Heart right ventricle (tissue), 16 donors: ENCODE data around the gene MRPS26. TPM values are rescaled to one million over a fixed set of nuclear protein-coding genes. Genes with fewer than 3 reads are reported as not detected.

ENCODE experiments used
- ATAC-seq, 8 donors: fragments of 200-7000 bp; cut with Tn5 transposase; one replicate each; pipeline ENCODE4 v1.9.1; 2020; ENCODE audit warnings: mild to moderate bottlenecking in 8 of 8, moderate library complexity in 8 of 8, moderate number of reproducible peaks in 1 of 8
- DNase-seq, 2 donors: peaks; one replicate each; pipeline ENCODE4 v3.0.0-alpha.2; 2020
- H3K27ac ChIP-seq, 10 donors: fragments of 200-600 bp; sonication (generic) in 2 of 10; one replicate each; pipeline versions ENCODE4 v1.5.0 to v1.8.0; 2020 to 2022; ENCODE audit warnings: mild to moderate bottlenecking in 3 of 10
- H3K27me3 ChIP-seq, 7 donors: fragments of 200-600 bp; one replicate each; pipeline ENCODE4 v1.8.0; 2021 to 2022; ENCODE audit warnings: mild to moderate bottlenecking in 2 of 7
- H3K36me3 ChIP-seq, 9 donors: fragments of 200-600 bp; sonication (generic) in 1 of 9; one replicate each; pipeline versions ENCODE4 v1.5.0 to v1.8.0; 2020 to 2022; ENCODE audit warnings: mild to moderate bottlenecking in 2 of 9
- H3K4me1 ChIP-seq, 9 donors: fragments of 200-600 bp; sonication (generic) in 1 of 9; one replicate each; pipeline versions ENCODE4 v1.5.0 to v1.8.0; 2020 to 2022; ENCODE audit warnings: mild to moderate bottlenecking in 4 of 9
- H3K4me3 ChIP-seq, 10 donors: fragments of 200-600 bp; sonication (generic) in 2 of 10; one replicate each; pipeline versions ENCODE4 v1.5.0 to v1.8.0; 2020 to 2022; ENCODE audit warnings: mild to moderate bottlenecking in 7 of 10, moderate library complexity in 2 of 10
- H3K9me3 ChIP-seq, 11 donors: fragments of 200-600 bp in 10 of 11; sonication (generic) in 2 of 11; one replicate each; pipeline versions ENCODE4 v1.5.0 to v1.8.0; 2013 to 2022; ENCODE audit warnings: mild to moderate bottlenecking in 2 of 11, control low read depth in 1 of 11, moderate library complexity in 1 of 11
- CTCF ChIP-seq, 9 donors: fragments of 200-600 bp; sonication (generic) in 2 of 9; IDR thresholded peaks; one replicate each; pipeline versions ENCODE4 v1.5.0 to v1.8.0; 2021 to 2022; ENCODE audit warnings: antibody characterized with exemption in 9 of 9, mild to moderate bottlenecking in 5 of 9, moderate library complexity in 1 of 9
- WGBS, 2 donors: extraction: QIAGEN DNeasy Blood & Tissue Kit; methylation state at CpG; one replicate each; pipeline ENCODE4 v1.1.7; 2013; ENCODE audit warnings: inconsistent platforms in 1 of 2; 5-methylcytosine and 5-hydroxymethylcytosine counted together
- intact Hi-C, 10 donors: fragments of 100-400 bp; cut with DNase I; formaldehyde crosslinking; loops; one replicate each; pipeline versions ENCODE4 v1.11.1 to v1.14.2; 2022
- long read RNA-seq, 3 donors: library from polyadenylated mRNA; unstranded; transcript quantifications; one replicate each; pipeline ENCODE4 v2.0.0, GENCODE V29; 2020 to 2021
- polyA plus RNA-seq, 2 donors: library from polyadenylated mRNA; stranded (reverse); fragments of 200-250 nt; gene quantifications; one replicate each; pipeline ENCODE4 v1.2.3, GENCODE V29; 2013
- total RNA-seq, 10 donors: library from RNA; stranded (reverse); fragmentation: NEBNext Ultra II Directional in 3 of 10; extraction: Animal tissue kit (Norgen Biotek cat#: 25700) in 3 of 10; gene quantifications; one replicate each; pipeline versions ENCODE4 v1.2.1 to v1.2.4, GENCODE V29; 2021 to 2023
- donor health status: Arrhythmogenic right ventricular cardiomyopathy.
- donor health status: ischemic (EF 13 %, LVEDD 7.1; RV severe dilation, severe dysfunction).
- donor health status: healthy with polysubstance abuse.
- donor health status: DM: no; HTN: yes; CAD: no.
- donor health status: DM: no; HTN: no; CAD: no.
- donor health status: ischemic (EF 25% LVEDD 6.9; RV normal size, moderate dysfunction).
- donor health status: ischemic (EF 25% LVEDD 5.7; RV mildly dilated, moderate dysfunction).
- donor health status: healthy.
- donor health status: DM: yes; HTN: yes; CAD: no.
- donor health status: Ischemic cardiomyopathy.
- donor health status: ischemic (EF 35%, LVEDD 5.7; RV mildly dilated, moderate dysfunction).
- donor health status: nonischemic (EF 11% LVEDD 7.7; RV severe dilation, severe dysfunction).
- donor health status: DM: yes; HTN: yes; CAD: no.
- donor health status: PGD.
- donor health status: ischemic (EF 29% LVEDD 5.4; RV normal size, mild dysfunction).
- donor health status: nonischemic (EF 23%, LVEDD 6.1; RV moderate dilation, normal function).

MRPS26 gene
- total RNA-seq: 10 to 100 TPM; 39.1 to 60.8 (median 51.5) TPM
- 100 to 1,000 TPM; 115 to 119 TPM for polyA plus RNA-seq
- long read RNA-seq, donor 1, transcript MRPS26-201 (4 exons, 1,127 nt): major isoform, 71 of 82 reads
- long read RNA-seq, donor 1, partial matches to known transcripts: 11 of 82 reads
- long read RNA-seq, donor 1, other reads (novel, unspliced or antisense): 0 of 82 reads
- long read RNA-seq, donor 2, transcript MRPS26-201 (4 exons, 1,127 nt): major isoform, 80 of 86 reads
- long read RNA-seq, donor 2, partial matches to known transcripts: 6 of 86 reads
- long read RNA-seq, donor 2, other reads (novel, unspliced or antisense): 0 of 86 reads
- long read RNA-seq, donor 3, transcript MRPS26-201 (4 exons, 1,127 nt): major isoform, 69 of 76 reads
- long read RNA-seq, donor 3, partial matches to known transcripts: 4 of 76 reads
- long read RNA-seq, donor 3, other reads (novel, unspliced or antisense): 3 of 76 reads

GRCh38 chr20:3045816-3046676, at the start of gene MRPS26:
Gene MRPS26, plus strand, starts transcription at chr20:3046052. Its CDS starts 17 bp downstream, at chr20:3046069.
- intact Hi-C loops: no loop called here
- Histone ChIP-seq H3K36me3 (peaks cover 0 to 31% (median 13%) of the 10 kb centered on the region in 9 donors), H3K4me3 (peak within 1 kb of the TSS; percentile 68 to 99 (median 94)), H3K27me3 (no peaks in the 10 kb centered on the region), H3K27ac (peak within 1 kb of the TSS; percentile 85 to 95 (median 90)), H3K4me1 (peaks cover 13 to 42% (median 31%) of the 10 kb centered on the region in 9 donors), H3K9me3 (no peaks in the 10 kb centered on the region)
- TF ChIP-seq CTCF (IDR thresholded peaks at IDR 0.05): no peak
- ATAC-seq (peak; percentile 92 to 95 (median 94)), DNase-seq (peak; percentile 91 to 93)
- 0% methylated on average over 97 to 104 of the region's 104 CpGs for WGBS, 2 donors

- no peak overlapping the region for H3K4me3 ChIP-seq
- no peak for TF ChIP-seq CTCF (IDR thresholded peaks at IDR 0.05)
- ATAC-seq (no peak), DNase-seq (no peak)
- peaks cover 0 to 60% (median 4%) of the 10 kb centered on the region in 9 donors for H3K36me3 ChIP-seq
- intact Hi-C loops: loop anchor here in 3 of 10 donors (10.0 kb wide), 2 partner anchors 134 to 244 kb away; no protein-coding TSS in a partner anchor
- no peaks in the 10 kb centered on the region for H3K27me3 ChIP-seq
- no peaks in the 10 kb centered on the region for H3K9me3 ChIP-seq
- H3K4me1 ChIP-seq: no peaks in the 10 kb centered on the region
- no peak overlapping the region for H3K27ac ChIP-seq
These were observed 47.1 kb upstream of the MRPS26 start for GRCh38 chr20:2998728-2999127.

GRCh38 chr20:3000852-3001523, 44.9 kb upstream of the MRPS26 start:
- peaks cover 0 to 60% (median 2%) of the 10 kb centered on the region in 9 donors for H3K36me3 ChIP-seq
- intact Hi-C loops: loop anchor here in 4 of 10 donors (10.0 kb wide), 3 partner anchors 126 to 476 kb away; partner anchors contain the start of gene PTPRA (in 1 of the 4)
- peak in 8 of 9 donors; percentile 34 to 70 (median 49) for TF ChIP-seq CTCF (IDR thresholded peaks at IDR 0.05)
- ATAC-seq (peak in 2 of 8 donors; percentile 61), DNase-seq (peak in 1 of 2 donors; percentile 10)
- no peaks in the 10 kb centered on the region for H3K9me3 ChIP-seq
- H3K27ac ChIP-seq: no peak overlapping the region
- WGBS, 2 donors: 48 to 53% methylated on average over 7 of the region's 7 CpGs
- no peak overlapping the region for H3K4me3 ChIP-seq
- no peaks in the 10 kb centered on the region for H3K4me1 ChIP-seq
- H3K27me3 ChIP-seq: no peaks in the 10 kb centered on the region
